ENCODE results near the gene BANF2.
A peak's percentile ranks its signal among the peaks of the same experiment; 100 is the strongest.

The BANF2 gene

GRCh38 chr20:17732907-17733521, 33.2 kb downstream of the BANF2 start:
- H3K27ac ChIP-seq = no peak overlapping the region
- no peak for TF ChIP-seq CTCF (conservative IDR thresholded peaks at IDR 0.05; ENCODE audit: low read depth)
- POLR2A ChIA-PET (ENCODE audit: low non-redundant PET) = no interaction called here
- DNase-seq (ENCODE audit: low spot score) = no peak
- CTCF ChIA-PET = interaction anchor here (0.5 kb wide), 1 partner anchor 402 kb away, joined by 3 read pairs; no protein-coding TSS in a partner anchor

GRCh38 chr20:17733767-17734304, 34.1 kb downstream of the BANF2 start:
- H3K27ac ChIP-seq = no peak overlapping the region
- TF ChIP-seq CTCF (conservative IDR thresholded peaks at IDR 0.05; ENCODE audit: low read depth) = no peak
- CTCF ChIA-PET = interaction anchor here (0.8 to 0.9 kb wide), 2 partner anchors 164 to 166 kb away, joined by 4 to 6 read pairs; no protein-coding TSS in a partner anchor

GRCh38 chr20:17734374-17734773, 34.6 kb downstream of the BANF2 start:
- TF ChIP-seq CTCF (conservative IDR thresholded peaks at IDR 0.05; ENCODE audit: low read depth) = no peak
- no peak for DNase-seq (ENCODE audit: low spot score)
- POLR2A ChIA-PET (ENCODE audit: low non-redundant PET) = interaction anchor here (0.7 kb wide), 1 partner anchor 104 kb away, joined by 6 read pairs; no protein-coding TSS in a partner anchor
- CTCF ChIA-PET = interaction anchor here (0.8 to 0.9 kb wide), 2 partner anchors 163 to 165 kb away, joined by 4 to 6 read pairs; no protein-coding TSS in a partner anchor
- no peak overlapping the region for H3K27ac ChIP-seq

More at GRCh38 chr20:17733767-17734304, 34.1 kb downstream of the BANF2 start:
- POLR2A ChIA-PET (ENCODE audit: low non-redundant PET) = interaction anchor here (0.7 kb wide), 1 partner anchor 104 kb away, joined by 6 read pairs; no protein-coding TSS in a partner anchor
- DNase-seq (ENCODE audit: low spot score) = no peak

GRCh38 chr20:17735206-17735804, 35.5 kb downstream of the BANF2 start:
- no peak for TF ChIP-seq CTCF (conservative IDR thresholded peaks at IDR 0.05; ENCODE audit: low read depth)
- POLR2A ChIA-PET (ENCODE audit: low non-redundant PET) = no interaction called here
- CTCF ChIA-PET = interaction anchor here (0.6 to 0.7 kb wide), 2 partner anchors 35 to 54 kb away, joined by 3 read pairs; no protein-coding TSS in a partner anchor
- peak overlapping the region; percentile 4; the same call in 1 of the 2 replicates for H3K27ac ChIP-seq
- DNase-seq (ENCODE audit: low spot score) = peak; percentile 38

- ChIA-PET CTCF (interaction anchor here (0.6 to 0.7 kb wide), 2 partner anchors 35 to 54 kb away, joined by 3 read pairs; no protein-coding TSS in a partner anchor), POLR2A (ENCODE audit: low non-redundant PET) (no interaction called here)
- DNase-seq (ENCODE audit: low spot score) = no peak
- no peak for TF ChIP-seq CTCF (conservative IDR thresholded peaks at IDR 0.05; ENCODE audit: low read depth)
- H3K27ac ChIP-seq = no peak overlapping the region
Measured at GRCh38 chr20:17735959-17736621, 36.3 kb downstream of the BANF2 start.

- H3K27ac ChIP-seq = no peak overlapping the region
- ChIA-PET CTCF (no interaction called here), POLR2A (ENCODE audit: low non-redundant PET) (no interaction called here)
- no peak for TF ChIP-seq CTCF (conservative IDR thresholded peaks at IDR 0.05; ENCODE audit: low read depth)
- DNase-seq (ENCODE audit: low spot score) = no peak
Measured at GRCh38 chr20:17738154-17738553, 38.4 kb downstream of the BANF2 start.
